Mesodermal cell (in vitro differentiated cells): Measurements from ENCODE around the gene RTN4.

ENCODE experiments used
- H3K27ac ChIP-seq: 2 replicates; pipeline ENCODE4 v1.7.0; 2013; ENCODE audit warnings: mild to moderate bottlenecking, low read depth, low read length, moderate library complexity; ENCODE audit not compliant: severe bottlenecking
- H3K36me3 ChIP-seq: 2 replicates; pipeline ENCODE4 v1.7.1; 2013; ENCODE audit warnings: mild to moderate bottlenecking, low read length, moderate library complexity; ENCODE audit not compliant: control insufficient read depth, insufficient read depth
- H3K4me1 ChIP-seq: one replicate; pipeline ENCODE4 v1.7.1; 2013; ENCODE audit warnings: mild to moderate bottlenecking, low read length; ENCODE audit not compliant: insufficient read depth, control insufficient read depth, poor library complexity, severe bottlenecking
- H3K4me3 ChIP-seq: 2 replicates; pipeline ENCODE4 v1.7.0; 2013; ENCODE audit warnings: low read length, control low read depth, mild to moderate bottlenecking; ENCODE audit not compliant: insufficient read depth, poor library complexity, severe bottlenecking; ENCODE audit errors: extremely low read depth
- H3K9me3 ChIP-seq: 2 replicates; pipeline ENCODE4 v1.7.1; 2013; ENCODE audit warnings: mild to moderate bottlenecking, low read length, moderate library complexity; ENCODE audit not compliant: control insufficient read depth
- WGBS, 2 experiments: methylation state at CpG; one replicate each; pipeline ENCODE4 v1.1.5; 2013; ENCODE audit warnings: missing lambda C conversion rate in 2 of 2; ENCODE audit not compliant: insufficient coverage in 2 of 2; 5-methylcytosine and 5-hydroxymethylcytosine counted together

Gene RTN4

GRCh38 chr2:55033076-55033742 lies 17.0 kb downstream of the RTN4 start:
- peaks cover 3% of the 10 kb centered on the region for H3K4me1 ChIP-seq
- no peak overlapping the region for H3K27ac ChIP-seq
- 100% methylated on average over 2 of the region's 5 CpGs for WGBS, 2 experiments
- no peaks in the 10 kb centered on the region for H3K9me3 ChIP-seq
- H3K4me3 ChIP-seq, result no peak overlapping the region
- H3K36me3 ChIP-seq, result peaks cover 5% of the 10 kb centered on the region

DNA sequence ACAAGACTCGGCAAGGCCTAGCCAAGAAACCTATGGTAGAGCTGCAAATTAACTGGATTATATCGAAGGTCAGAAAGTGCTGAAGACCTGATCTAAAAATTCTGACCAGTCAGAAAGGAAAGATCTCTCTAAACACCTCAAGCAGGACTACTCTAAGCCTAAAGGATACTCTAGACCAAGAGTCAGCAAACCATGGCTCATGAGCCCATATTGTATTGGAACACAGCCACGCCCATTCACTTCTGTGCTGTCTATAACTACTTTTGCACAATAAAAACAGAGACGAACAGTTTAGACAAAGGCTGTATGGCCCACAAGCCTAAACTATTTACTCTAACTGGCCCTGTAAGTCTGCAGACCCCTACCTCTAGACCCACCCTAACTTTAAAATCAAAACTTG lies 18.7 kb downstream of the RTN4 start:
- no peak overlapping the region for H3K27ac ChIP-seq
- peaks cover 12% of the 10 kb centered on the region for H3K36me3 ChIP-seq
- peaks cover 15% of the 10 kb centered on the region for H3K4me1 ChIP-seq
- no peaks in the 10 kb centered on the region for H3K9me3 ChIP-seq
- no peak overlapping the region for H3K4me3 ChIP-seq
- WGBS, 2 experiments, result 88 to 92% methylated on average over 3 of the region's 4 CpGs

DNA sequence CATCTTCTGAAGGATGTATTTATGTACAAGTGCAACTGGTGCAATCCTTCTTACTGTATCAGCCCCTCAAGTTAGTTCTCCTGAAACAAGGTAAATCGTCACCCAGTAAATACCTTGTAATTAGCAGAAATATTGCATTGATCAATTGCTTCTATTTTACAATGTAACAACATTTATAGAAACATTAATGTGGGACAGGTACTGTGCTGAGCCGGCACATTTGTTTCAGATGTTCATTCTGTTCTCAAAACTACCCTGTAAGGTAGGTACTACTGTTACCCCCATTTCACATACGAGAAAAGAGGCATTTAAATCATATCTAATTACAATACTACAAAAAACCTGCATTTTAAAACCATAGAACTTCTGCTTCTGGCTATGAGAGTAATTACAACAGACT lies 19.5 kb downstream of the RTN4 start:
- Histone ChIP-seq H3K27ac (no peak overlapping the region), H3K9me3 (no peaks in the 10 kb centered on the region), H3K4me1 (peaks cover 17% of the 10 kb centered on the region), H3K4me3 (no peak overlapping the region), H3K36me3 (peaks cover 19% of the 10 kb centered on the region)
- WGBS, 2 experiments, result 100% methylated on average over 1 of the region's 3 CpGs; no CpG with 5 or more reads in 1 of the 2 experiments

DNA sequence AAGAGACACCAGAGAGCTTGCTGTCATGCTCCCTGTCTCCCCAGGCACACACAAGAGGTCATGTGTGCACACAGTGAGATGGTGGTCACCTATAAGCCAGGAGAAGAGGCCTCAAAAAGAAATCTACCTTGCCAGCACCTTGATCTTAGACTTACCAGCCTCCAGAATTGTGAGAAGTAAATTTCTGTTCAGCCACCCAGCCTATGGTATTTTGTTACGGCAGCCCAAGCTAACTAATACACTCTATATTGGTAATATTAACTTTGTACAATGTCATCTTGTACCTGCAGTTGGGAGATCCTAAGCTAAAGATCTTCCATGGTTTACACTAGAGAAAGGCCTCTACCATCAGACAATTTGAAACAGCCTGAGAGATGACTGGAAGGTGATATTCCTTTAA lies 21.2 kb downstream of the RTN4 start:
- H3K4me3 ChIP-seq, result no peak overlapping the region
- no peaks in the 10 kb centered on the region for H3K9me3 ChIP-seq
- peaks cover 17% of the 10 kb centered on the region for H3K4me1 ChIP-seq
- WGBS, 2 experiments, result no CpG with 5 or more reads among the region's 1 CpG
- H3K36me3 ChIP-seq, result peaks cover 29% of the 10 kb centered on the region
- no peak overlapping the region for H3K27ac ChIP-seq

- Histone ChIP-seq H3K4me3 (no peak overlapping the region), H3K9me3 (no peaks in the 10 kb centered on the region), H3K27ac (peak overlapping the region; percentile 6), H3K4me1 (peaks cover 25% of the 10 kb centered on the region), H3K36me3 (peaks cover 31% of the 10 kb centered on the region)
- WGBS, 2 experiments, result 83 to 97% methylated on average over 2 of the region's 2 CpGs
These were observed 23.0 kb downstream of the RTN4 start for GRCh38 chr2:55027226-55027625.

GRCh38 chr2:55026202-55026601 lies 24.0 kb downstream of the RTN4 start:
- no peak overlapping the region for H3K27ac ChIP-seq
- WGBS, 2 experiments, result 75 to 88% methylated on average over 1 of the region's 2 CpGs
- peaks cover 25% of the 10 kb centered on the region for H3K4me1 ChIP-seq
- H3K9me3 ChIP-seq, result no peaks in the 10 kb centered on the region
- H3K4me3 ChIP-seq, result no peak overlapping the region
- H3K36me3 ChIP-seq, result peaks cover 33% of the 10 kb centered on the region

DNA sequence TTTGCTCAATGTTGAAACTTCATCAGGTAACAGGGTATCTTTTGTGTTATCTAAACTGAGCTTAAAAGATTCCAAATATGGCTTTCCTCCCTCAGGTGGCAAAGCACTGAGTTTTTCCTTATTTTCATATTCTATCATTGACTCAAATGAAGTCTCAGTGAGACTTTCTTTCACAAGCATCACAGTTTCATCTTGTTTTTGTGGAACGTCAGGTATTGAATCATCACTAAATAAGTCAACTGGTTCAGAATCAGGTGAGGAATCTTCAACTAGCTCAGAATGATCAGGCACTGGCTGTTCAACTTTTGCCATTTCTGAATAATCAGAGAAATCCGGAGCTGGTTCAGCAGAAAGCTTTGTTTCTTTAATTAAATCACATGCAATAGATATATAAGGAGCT lies 24.6 kb downstream of the RTN4 start:
- H3K36me3 ChIP-seq, result peaks cover 36% of the 10 kb centered on the region
- H3K4me1 ChIP-seq, result peaks cover 25% of the 10 kb centered on the region
- H3K27ac ChIP-seq, result no peak overlapping the region
- no peaks in the 10 kb centered on the region for H3K9me3 ChIP-seq
- WGBS, 2 experiments, result 100% methylated on average over 1 of the region's 2 CpGs; no CpG with 5 or more reads in 1 of the 2 experiments
- H3K4me3 ChIP-seq, result no peak overlapping the region

GRCh38 chr2:55025082-55025481 lies 25.2 kb downstream of the RTN4 start:
- Histone ChIP-seq H3K9me3 (no peaks in the 10 kb centered on the region), H3K27ac (no peak overlapping the region), H3K36me3 (peaks cover 36% of the 10 kb centered on the region), H3K4me1 (peaks cover 25% of the 10 kb centered on the region), H3K4me3 (no peak overlapping the region)
- 80 to 93% methylated on average over 1 to 2 of the region's 2 CpGs for WGBS, 2 experiments

GRCh38 chr2:55022476-55022875 lies 27.8 kb downstream of the RTN4 start:
- WGBS, 2 experiments, result 92 to 100% methylated on average over 2 of the region's 3 CpGs
- Histone ChIP-seq H3K4me1 (peaks cover 23% of the 10 kb centered on the region), H3K9me3 (no peaks in the 10 kb centered on the region), H3K36me3 (peaks cover 43% of the 10 kb centered on the region), H3K27ac (no peak overlapping the region), H3K4me3 (no peak overlapping the region)

DNA sequence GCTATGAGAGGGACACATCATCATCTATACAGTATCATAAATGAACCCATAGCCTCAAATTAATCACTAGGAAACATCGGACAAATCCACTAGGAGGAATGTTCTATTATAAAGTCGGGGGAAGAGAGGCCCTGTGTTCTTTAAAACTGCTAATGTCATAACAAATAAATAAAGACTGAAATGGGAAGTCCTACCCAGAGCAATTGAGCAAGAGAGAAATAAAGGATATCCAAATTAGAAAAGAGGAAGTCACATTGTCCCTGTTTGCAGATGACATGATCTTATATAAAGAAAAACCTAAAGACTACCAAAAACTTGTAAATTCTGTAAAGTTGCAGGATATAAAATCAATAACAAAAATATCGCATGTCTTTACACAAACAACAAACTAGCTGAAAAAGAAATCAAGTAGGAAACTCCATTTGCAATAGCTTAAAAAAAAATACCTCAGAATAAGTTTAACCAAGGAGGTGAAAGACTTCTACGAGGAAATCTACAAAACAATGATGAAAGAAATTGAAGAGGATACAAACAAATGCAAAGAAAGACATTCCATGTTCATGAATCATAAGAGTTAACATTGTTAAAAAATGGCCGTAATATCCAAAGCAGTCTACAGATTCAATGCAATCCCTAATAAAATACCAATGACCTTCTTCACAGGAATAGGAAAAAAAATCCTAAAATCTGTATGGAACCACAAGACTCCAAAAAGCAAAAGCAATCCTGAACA lies 30.6 kb downstream of the RTN4 start:
- H3K4me1 ChIP-seq, result peaks cover 14% of the 10 kb centered on the region
- 43% methylated on average over 1 of the region's 5 CpGs; no CpG with 5 or more reads in 1 of the 2 experiments for WGBS, 2 experiments
- peaks cover 20% of the 10 kb centered on the region for H3K36me3 ChIP-seq
- H3K9me3 ChIP-seq, result no peaks in the 10 kb centered on the region
- H3K27ac ChIP-seq, result peak overlapping the region; percentile 19
- H3K4me3 ChIP-seq, result no peak overlapping the region

- no peak overlapping the region for H3K27ac ChIP-seq
- H3K9me3 ChIP-seq, result no peaks in the 10 kb centered on the region
- H3K36me3 ChIP-seq, result peaks cover 14% of the 10 kb centered on the region
- H3K4me3 ChIP-seq, result no peak overlapping the region
- H3K4me1 ChIP-seq, result peaks cover 10% of the 10 kb centered on the region
- no CpG with 5 or more reads among the region's 1 CpG for WGBS, 2 experiments
These were observed 31.6 kb downstream of the RTN4 start for GRCh38 chr2:55018619-55019018.
